Stimulated activated CD8-positive, alpha-beta memory T cell treated with anti-CD3 and anti-CD28 coated beads, Interleukin-15, amount 100 ng/mL, for 48 hours (primary cell): ENCODE results near the gene CNNM1.

Experiments
- DNase-seq, 2 donors: peaks; one replicate each; pipeline ENCODE4 v3.0.0-alpha.2; 2020; ENCODE audit warnings: low read depth in 2 of 2

Gene CNNM1

DNA sequence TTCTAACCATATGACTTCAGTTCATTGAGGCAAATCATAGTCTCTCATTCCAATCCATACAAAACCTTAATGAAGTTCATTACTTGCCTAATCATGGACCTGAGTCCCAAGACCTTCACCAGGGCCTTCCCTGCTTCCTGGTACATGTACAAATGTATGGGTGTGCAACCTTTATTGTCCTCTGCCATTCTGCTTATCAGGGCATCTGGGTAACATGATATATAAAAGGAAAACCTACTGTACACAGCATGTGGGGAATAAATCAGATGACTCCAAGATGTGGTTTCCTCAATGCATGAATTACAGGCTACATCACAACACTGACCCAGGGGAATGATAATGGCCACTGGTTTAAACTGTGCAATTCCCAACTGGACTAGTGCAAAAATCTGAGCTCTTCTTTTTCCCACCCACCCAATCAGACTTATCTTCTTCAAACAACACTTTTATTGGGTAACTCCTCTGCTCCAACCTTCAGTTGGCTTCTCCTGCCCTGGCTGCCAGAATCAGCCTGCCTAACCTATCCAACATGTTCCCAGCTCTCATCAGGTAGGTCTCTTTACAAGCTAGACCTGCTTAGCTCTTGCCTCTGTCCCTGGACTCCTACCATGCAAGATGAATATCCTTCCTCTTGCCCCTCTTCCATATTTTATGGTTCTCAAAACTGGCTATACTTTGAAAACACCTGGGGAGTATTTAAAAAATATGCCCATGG, 89.9 kb downstream of the CNNM1 start:
- DNase-seq: no peak

DNA sequence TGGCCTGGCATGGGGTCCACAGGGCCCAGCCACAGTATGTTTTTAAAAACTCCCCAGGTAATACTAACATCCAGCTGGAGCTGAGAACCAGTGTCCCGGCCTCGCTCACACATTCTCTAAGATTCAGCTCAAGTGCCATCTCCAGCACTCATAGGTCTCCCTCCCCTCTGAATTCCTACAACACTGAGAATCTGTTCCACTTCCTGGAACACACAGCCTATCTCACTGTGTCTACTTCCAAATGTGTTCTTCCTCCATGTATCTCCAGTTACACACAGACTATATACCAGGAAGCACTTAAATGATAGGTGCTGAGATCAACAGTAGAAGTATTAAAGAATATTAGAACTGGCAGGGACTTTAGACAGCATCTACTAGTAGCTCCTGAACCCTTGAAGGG, 90.5 kb downstream of the CNNM1 start:
- DNase-seq: no peak

DNA sequence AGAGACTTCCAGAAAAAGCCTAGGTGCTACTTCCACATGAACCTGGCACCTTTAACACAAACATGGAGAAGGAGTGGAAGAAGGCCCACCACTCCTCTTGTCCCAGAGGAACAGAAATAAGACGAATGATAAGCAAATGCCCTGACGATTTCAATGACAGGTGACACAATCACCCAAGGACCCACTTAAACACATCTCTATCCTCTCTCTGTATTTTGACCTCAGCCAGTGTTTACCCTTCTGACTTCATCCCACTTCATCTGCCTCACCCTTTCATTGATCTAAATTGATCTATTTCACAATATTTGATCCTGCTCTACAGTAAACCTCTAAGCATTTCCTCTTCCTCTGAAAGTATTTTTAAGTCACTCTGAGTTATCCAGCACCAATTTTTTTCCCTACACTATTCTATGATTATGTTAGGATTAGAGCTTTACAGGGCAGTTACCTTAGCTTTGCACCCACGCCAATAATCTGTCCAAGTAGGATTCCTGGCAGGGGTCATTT, 92.1 kb downstream of the CNNM1 start:
- DNase-seq: no peak

DNA sequence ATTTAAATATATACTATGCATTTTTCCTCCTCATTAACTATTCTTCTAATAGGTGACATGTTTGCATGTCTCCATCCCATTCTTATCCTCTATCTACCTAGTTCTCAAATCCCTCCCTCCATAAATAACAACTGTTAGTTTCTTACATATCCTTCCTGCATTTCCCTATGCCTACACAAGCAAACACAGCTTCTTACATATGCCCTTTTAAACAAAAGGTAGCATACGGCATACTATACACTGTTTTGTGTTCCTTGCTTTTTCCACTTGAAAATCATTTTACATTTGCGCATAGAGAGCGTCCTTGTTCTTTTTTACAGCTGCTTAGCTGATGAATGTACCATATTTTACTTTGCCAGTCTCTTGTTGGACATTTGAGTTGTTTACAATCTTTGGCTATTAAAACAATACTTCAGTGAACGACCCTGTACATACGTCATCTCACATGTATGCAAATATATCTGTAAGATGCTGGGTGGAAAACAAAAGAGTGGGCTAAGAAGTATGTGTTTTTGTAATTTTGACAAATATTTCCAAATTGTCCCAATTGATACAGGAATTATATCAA, 93.5 kb downstream of the CNNM1 start:
- no peak for DNase-seq

DNA sequence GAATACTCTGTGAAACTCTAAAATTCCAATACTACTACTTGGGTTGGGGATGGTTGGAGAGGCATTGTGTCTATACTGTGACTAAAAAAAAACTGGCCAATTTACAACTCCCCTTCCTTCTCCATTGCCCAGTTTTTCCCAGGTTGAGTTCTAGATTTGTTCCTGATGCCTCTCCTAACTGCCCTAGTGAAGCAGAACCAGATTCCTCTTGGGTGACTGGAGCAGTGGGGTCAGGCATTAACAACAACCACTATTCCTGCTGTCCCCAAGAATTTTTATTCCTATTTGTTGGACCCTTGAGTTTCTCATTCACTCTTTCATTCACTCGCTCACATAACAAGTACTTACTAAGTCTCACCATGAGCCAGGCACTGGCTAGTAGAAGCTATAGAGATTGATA, 95.5 kb downstream of the CNNM1 start:
- no peak for DNase-seq

DNA sequence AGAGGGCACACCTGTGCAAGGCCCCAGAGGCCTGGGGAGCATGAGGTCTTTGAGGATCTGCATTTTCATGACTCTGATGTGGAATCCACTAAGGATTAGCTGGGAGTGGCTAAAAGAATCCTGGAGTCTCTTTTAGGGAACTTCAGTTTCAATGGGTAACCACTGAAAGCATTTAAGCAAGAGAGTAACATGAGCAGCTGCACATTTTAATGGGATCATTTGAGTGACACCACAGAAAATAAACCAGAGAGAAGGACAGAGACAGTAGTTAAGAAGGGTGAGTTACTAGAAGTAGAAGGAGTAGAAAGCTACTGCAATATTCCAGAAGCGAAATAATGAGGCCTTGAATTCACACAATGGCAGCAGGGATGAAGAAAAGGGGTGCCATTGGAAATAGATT, 96.0 kb downstream of the CNNM1 start:
- no peak for DNase-seq

DNA sequence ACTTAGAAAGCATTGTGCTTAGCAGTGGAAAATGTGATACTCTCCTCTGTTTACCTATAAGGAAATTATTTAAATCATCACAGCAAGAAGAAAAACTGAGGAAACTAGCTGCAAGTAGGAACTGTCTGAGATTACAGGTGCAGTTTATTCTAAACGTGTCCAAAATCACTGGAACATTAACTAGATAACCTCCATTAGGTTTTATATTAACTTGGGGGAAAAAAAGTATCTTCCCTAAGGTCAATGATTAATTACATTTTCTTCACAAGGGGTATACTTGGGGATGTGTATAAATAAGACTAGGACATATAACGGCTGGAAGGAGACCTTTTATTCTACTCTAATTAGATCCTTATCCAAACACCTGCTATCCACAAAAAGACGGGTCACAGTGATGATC, 97.5 kb downstream of the CNNM1 start:
- no peak for DNase-seq

DNA sequence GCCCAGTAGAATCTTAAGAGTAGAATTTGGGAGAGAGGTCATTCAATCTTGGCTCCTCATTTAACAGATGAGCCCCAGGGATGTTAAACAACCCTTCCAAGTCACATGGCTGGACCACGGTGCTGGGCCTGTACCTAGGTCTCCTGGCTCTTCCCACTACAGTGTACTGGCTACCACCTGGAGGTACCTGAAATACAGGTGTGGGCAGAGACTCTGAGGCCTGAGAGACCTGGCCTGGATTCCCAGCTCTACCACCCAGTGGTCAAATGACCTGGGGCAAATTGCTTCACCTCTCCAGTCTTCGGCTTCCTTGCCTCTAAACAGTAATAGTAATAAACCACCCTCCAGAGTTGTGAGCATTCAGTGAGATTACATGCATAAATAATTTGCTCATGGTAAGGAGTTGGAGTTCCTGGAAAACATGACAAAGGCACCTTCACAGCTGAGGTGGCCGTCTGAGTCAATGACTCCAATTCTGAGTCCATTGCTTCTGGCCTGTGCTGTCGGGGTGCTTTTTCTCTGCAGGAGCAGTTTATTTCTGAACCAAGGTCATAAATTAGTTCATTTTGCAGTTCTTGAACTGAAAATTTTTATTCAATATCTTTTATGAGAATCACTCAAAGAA, 98.5 kb downstream of the CNNM1 start:
- DNase-seq: no peak

DNA sequence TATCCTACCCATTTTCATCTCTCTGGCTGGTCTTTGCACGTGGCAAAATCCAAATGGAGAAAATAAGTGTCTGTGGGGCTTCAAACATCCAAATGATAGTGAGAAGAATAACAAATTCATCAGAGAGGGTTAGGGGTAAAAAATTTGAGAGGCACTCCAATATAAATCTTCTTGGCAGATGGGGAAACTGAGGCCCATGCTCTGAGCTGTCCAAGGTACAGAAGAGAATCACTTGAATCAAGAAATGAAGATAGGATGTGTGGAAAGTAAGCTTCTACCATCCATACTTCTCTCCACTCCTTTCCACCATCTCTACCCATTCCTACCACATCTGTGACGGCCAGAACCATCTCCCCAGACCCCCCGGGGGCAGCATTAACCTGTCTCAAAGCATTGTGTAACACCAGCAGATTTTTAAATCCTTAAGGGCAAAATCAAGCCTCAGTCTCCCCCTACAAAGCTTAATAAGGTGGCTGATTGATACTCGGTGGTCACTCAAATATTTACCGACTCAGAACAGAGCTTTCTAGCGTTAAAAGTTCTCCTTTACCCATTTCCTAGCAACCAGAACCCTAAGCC, 100.5 kb downstream of the CNNM1 start:
- DNase-seq: no peak

DNA sequence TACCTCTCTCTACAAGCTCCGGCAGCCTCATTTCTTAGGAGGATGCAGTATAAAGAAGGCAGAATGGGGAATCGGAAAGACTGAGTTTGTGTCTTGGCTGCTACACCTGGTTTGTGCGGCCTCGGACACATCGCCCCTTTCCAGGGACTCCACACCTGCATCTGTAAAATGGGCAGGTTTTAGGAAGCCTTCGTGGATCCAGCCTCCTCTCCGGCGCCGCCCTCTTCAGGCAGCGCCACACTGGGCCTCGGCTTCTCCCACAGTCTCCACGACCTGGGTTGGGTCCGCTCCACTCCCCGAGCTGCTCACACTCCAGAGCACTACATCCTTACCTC, 100.9 kb downstream of the CNNM1 start:
- no peak for DNase-seq

DNA sequence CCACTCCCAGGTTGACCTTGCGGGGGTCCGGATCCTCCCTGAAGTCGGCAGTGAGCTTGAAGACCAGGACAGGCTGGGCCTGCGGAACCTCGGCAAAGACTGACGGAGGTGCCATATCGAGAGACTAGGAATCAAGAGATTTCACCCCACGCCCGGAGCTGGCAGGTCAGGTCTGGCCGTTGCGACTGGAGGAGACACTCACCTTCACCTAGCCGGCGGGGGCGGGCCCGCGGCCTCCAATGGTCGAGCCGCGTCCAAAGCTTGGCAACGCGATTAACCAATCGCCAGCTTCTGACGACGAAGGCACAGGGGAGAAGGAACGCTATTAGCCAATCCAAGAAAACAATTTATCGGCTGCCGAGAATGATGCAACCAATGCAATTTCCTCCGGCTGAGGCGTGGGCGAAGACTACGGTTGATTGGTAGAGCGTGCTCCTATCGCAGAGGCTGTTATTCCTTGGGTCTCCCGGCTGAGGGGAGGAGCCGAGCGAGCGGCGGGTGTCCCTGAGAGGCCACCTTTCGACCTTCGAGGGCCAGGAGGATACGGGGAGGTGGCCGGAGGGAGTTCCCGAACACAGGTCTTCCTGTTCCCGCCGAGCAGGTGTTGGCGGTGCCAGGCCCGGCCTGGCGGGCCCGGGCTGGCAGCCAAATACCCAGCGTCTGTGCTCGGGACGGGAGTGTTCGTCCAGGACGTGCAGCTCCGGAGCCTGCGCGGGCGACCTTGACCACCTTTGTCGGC, 101.5 kb downstream of the CNNM1 start, which contains the start of gene GOT1:
TSS of gene GOT1 (minus strand) at position 174 of the 739 bp plus-strand sequence. CDS start at position 115, 59 bp downstream.
- DNase-seq: peak; percentile 90 to 93

DNA sequence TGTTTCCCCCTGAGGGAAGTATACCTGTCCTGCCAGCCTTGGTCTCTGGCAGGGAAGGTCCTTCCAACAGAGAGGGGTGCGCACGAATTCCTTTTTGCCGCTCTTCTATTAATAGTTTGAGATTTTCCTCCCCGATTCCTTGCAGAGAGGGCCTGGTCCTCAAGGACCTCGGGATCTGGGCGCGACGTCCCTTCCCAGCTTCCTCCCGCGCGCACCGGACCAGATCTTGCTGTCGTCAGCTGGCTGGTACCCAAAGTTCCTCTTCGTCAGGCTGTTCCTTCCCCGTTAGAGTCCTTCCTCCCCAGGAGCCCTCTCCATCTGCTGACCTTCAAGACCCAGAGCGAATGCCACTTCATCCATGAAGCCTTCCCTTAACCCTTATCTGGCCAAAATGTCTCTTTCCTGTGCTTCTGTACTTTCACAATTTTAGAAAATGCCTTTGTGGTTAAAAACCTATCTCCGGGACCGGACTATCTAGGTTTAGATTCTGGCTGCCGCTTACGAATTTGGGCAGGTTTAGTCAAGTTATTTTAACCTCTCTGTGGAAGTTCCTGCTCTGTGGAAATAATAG, 102.1 kb downstream of the CNNM1 start:
- DNase-seq: no peak

DNA sequence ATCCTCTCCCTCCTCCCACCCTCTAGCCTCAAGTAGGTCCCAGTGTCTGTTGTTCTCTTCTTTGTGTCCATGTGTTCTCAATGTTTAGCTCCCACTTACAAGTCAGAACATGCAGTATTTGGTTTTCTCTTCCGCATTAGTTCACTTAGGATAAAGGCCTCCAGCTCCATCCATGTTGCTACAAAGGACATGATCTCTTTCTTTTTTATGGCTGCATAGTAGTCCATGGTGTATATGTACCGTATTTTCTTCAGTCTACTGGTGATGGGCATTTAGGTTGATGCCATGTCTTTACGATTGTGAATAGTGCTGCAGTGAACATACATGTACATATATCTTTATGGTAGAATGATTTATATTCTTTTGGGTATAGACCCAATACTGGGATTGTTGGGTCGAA, 102.9 kb downstream of the CNNM1 start:
- DNase-seq: no peak

DNA sequence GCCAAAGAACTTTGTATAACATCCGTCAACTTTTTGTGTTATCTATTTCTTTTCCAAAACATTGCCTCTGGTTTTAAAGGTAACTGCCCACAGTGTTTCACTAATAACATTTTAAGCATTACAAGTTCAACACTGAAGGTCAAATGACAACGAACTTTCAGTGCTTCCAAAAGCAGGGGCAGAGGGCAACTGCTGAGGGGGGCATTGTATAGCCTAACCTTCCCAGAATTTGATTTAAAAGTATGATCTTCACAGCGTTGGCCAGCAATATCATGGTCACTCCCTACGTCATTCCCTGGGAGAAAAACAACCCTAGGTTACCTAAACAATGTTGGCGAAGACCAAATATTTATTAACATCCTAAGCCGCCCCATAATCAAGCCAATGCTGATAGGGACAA, 103.7 kb downstream of the CNNM1 start:
- DNase-seq: no peak

DNA sequence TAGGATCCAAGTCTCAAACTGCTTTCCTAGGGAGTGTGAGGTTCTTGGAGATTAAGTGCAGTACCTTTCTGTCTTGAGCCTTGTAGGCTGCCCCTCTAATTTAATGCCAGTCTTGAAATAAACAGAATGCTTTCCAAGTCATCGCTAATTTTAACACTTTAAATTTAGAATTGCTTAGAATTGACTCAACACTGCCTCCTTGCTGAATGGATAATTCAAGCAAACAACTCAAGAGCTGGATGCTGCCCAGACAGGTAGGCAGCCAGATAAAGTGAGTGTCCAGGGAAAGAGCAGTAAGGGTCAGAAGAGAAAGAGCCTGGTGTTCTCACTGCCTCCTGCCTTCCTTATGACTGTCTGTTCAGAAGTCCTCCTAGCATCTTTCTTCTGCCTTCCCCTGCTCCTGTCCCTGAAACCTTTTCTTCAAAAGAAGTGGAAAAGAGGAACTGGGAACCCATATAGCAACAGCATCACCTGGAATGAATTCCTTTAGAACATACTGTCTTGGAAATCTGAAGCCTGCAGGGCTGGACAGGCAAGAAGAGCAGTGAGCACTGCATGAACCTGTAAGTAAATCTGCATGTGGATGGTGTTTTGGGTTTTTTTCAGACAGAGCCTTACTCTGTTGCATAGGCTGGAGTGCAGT, 104.3 kb downstream of the CNNM1 start:
- DNase-seq: no peak

DNA sequence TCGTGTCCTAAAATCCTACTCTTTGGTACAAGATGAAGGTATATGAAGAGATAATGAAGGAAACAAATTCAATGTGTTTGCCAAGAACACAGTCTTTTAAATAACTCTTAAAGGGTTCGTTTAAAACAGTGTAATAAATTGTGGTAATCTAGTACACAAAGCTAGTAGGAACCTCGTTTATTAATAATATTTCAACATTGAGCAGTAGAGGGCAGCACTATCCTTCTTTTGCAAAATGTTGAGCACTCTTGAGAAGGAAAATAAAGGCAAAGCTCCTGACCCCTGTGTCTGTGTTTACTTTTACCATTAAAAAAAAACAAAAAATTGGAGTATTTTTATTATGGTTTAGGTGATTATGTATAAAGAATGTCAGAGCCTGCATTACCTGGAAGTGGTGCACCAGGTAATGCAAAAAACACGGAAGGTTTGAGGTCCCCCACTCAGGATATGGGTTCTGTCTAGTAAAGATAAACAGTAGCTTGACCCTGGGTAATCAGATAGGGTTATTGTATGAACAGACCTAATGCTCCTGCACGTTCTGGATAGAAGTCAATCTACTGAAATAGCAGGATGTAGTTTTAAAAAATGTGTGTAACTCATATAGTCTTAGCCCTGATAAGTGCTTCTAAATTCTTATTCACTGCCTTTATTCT, 107.0 kb downstream of the CNNM1 start:
- no peak for DNase-seq

DNA sequence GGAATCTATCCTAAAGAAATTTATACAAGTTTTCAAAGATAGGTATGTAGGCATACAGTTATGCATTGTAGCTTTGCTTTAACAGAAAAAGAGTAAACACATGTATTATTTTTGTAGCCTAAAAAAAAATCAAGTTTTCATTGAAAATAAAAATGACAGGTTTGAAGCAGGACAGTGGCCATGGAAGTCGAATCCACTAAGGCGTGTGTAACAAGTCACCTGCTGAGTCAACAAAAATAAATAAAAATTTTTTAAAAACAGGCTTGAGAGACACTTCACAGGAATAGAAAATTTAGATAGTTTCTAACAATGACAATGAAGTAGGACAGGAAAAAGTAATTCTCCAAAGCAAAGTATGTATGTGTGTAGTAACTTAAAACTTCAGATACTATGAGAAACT, 109.7 kb downstream of the CNNM1 start:
- DNase-seq: no peak

DNA sequence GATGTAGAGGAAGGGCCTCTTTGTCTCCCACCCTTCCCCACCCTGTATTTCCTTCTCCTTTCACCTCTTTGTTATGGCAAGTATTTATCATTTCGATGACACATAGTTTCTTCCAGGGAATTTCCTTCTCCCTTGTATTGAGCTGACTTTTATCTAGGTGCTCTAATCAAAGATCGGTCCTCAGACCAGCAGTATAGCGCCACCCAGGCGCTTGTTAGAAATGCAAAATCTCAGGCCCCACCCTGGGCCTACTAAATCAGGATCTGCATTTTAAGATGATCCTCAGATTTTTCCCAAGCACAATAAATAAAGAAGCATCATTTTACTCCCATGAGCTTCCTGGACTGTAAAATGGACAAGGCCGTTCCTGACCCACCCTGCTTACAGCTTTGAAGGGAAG, 113.2 kb downstream of the CNNM1 start:
- no peak for DNase-seq

DNA sequence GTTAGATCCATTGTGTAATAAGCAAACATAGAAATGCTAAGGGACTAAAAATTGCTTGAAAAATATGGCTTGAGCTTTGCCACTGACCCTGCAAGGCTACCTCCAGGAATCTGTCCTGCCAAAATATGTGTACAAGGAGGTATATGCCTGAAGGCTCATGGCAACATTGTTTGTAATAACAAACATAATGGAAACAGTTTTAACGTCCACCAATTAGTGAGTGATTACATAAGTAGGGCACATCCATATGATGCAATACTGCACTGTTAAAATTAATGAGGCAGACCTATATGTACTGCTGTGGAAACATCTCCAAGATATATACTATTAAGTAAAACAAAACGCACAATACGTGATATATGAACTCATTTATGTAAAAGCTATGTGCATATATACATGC, 114.3 kb downstream of the CNNM1 start:
- DNase-seq: no peak
